ENCODE data around the gene IL4. TPM values are rescaled to one million over a fixed set of nuclear protein-coding genes. Genes with fewer than 3 reads are reported as not detected.

Gene IL4
- total RNA-seq, 1 donor from 2014 or later, result not detected

DNA sequence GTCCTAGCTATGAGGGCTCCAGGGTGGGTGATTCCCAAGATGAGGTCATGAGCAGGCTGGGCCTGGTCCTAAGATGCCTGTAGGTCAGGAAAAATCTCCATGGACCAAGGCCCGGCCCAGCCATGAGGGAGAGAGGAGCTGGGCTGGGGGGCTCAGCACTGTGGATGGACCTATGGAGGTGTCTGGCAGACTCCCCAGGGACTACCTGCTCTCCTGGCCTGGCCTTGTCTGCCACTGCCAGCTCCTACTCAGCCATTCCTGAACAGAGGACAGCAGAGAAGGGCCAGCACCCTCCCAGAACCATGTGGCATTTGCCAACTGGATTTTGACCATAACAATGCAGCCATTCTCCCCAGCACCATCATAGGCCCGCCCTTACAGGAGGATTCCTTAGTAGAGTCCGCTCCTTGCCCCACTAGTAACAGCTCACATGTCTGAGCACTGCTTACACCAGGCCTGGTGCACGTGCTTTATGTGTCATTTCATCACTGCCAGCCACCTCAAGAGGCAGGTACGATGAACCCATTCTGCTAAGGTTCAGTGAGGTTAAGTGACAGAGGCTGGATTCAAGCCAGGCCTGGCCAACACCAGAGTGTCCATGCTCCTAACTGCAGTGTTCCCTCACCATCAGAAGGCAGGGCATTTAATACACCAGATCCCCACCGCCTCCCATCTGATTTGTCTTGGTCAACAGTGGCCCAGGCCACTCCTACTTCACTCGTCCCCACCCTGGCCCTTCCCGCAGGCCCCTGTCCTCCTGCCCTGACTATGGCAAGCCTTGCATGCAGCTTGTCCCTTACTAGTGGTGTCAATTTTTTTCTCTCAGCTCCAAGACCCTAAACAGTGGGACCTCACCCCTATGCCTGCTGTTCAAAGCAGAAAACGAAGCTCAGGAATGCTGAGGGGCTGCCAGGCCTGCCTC is 15.1 kb upstream of the IL4 start:
- DNase-seq, result no peak

- DNase-seq, result no peak
Measured at GRCh38 chr5:132659598-132660493, 13.9 kb upstream of the IL4 start.

DNA sequence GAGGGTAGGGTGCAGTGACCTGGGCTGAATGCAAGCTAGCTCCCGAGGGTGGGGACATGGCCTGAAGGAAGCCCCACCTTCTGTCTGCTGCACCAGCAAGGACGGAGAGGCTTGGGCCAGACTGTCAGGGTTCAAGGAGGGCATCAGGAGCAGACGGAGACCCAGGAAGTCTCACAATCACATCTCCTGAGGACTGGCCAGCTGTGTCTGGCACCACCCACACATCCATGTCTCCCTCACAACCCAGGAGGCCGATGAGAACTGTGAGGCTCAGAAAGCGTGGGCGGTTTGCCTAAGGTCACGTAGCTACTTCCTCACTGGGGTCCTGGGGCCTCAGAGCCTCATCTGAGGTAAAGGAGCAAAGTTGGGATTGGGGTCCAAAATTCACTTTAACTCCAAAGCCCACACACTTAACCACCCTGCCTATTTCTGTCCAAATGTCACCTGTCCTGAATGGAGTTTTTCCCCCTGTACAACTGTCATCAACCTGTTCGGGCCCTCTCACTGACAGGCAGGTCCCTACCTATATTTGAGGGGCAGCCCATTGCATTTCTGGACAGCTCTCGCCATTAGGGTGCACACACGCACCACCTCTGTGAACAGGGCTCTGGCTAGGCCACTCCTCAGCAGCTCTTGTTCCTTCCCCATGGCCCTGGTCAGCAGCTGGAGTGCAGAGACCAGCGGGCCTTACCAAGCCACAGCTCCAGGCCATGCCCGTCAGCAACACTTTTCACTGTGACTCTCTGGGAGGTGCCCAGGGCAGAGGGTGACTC is 12.4 kb upstream of the IL4 start:
- DNase-seq, result no peak

GRCh38 chr5:132662004-132662401 is 11.8 kb upstream of the IL4 start:
- DNase-seq, result no peak

DNA sequence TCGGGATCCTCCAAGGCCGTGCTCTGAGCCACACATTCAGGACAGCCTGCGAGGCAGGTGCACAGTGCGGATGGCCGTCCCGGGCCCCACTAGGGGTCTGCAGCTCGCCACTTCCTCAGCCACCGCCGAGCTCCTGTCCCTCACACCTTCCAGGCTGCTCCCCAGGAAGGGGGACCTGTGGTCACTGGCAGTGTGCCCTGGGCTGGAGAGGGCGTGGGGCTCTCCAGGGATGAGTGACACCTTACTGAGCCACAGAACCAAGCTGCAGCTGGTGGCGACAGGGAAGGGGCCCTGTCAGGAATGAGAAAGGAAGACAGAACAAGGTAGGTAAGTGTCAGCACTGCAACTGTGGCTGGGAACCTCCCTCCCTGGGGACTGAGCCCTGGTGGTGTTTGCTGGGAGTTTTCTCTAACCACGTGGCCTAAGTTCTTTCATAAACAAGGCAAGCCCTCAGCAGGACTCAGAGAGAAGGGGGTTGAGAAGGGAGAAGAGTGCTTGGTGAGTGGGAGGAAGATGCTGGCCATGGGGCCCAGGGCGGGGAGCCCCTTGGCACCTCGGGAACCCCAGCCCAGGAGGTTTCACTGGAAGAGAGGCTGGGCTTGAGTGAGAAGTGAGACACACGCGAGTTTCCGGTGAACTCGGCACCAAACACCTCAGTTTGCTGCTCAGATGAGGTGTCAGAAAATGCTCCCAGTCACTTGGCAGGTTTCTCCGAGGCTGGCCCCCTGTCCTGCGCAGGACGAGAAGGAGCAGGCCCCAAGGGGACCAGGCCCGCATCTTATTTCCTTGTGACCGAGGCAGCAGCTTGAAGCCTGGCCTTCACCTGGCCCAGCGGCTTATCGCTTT is 10.6 kb upstream of the IL4 start:
- DNase-seq, result no peak

GRCh38 chr5:132663771-132664695 is 9.8 kb upstream of the IL4 start:
- no peak for DNase-seq

DNA sequence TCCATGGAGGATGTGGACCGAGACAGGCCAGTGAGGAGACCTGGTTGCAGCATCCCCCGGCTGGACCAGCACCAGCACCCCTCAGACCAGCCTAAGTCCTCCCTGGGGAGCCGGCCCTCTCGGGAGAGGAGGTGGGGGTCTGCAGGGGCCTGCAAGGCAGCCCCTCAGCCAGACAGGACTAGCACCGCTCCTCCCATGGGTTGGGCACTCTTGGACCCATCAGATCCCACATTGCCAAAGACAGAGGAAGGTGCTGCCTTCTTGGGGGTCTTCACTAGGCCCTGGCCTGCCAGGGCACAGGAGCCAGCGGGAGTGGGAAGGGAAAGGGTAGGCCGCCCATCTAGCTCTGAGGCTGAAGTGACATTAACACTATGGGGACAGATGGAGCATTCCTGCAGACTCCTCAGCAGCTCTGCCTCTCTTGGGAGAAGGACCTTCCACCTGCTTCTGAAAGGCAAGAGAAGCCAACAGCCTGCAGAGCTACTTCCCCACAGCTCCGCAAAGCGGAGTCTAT is 9.0 kb upstream of the IL4 start:
- DNase-seq, result no peak

GRCh38 chr5:132665574-132666080 is 8.2 kb upstream of the IL4 start:
- no peak for DNase-seq

DNA sequence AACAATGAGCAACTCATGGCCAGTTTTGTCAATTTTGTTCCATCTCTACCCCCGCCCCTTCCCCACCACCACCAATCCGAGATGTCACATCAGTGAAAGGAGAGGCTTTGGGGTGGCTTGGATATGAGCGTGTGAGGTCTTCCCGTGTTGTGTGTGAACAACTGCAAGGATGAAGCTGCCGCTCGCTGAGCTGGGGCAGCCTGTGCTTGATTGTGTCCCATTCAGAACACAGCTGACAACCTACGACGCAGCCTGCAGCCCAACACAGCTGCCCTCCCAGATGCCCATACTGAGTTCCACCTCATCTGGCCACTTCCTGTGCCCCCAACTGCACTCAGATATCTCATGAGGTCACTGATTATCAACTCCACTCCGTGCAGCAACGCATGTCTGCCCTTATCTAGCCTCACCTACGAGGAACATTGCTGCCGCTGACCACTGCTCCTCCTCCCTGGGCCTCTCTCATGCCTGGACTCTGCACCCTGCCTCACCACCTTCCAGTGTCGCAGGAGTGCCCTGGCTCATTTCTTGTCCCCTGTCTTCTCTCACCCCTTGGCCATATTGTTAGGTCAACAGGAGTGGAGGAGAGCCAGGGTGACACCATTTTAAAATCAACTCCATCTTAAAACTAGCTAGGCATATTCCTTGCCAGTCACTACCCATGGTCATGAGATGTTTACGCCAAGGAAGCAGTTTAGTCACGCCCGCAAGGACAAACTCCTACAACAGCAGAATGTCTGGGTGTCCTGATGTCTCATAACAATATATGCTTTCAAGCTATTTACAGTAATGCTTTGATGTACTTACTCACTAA is 7.3 kb upstream of the IL4 start:
- DNase-seq, result no peak

- no peak for DNase-seq
Measured at GRCh38 chr5:132667309-132667708, 6.5 kb upstream of the IL4 start.

GRCh38 chr5:132667761-132668705 is 5.8 kb upstream of the IL4 start:
- no peak for DNase-seq

GRCh38 chr5:132668706-132669454 is 4.9 kb upstream of the IL4 start:
- no peak for DNase-seq

DNA sequence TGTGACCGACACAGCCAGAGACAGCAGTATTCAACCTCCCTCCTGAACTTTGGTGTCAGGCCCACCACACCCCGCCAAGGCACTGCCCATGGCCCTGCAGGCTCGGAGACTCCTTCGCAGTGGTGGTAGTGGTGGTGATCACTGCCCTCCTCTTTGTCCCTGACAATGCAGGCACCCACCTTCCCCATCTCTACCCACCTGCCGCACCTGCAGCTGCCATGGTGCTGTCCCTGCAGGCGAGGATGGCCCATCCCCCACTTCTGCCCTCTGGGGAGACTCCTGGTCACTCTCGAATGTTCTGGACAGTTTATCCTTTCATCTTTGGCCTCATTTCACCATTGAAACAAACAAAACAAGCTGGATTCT is 4.4 kb upstream of the IL4 start:
- no peak for DNase-seq

GRCh38 chr5:132669966-132670882 is 3.6 kb upstream of the IL4 start:
- DNase-seq, result no peak

- no peak for DNase-seq
Measured at GRCh38 chr5:132671000-132671399, 2.8 kb upstream of the IL4 start.

GRCh38 chr5:132673488-132673887 is 301 bp upstream of the IL4 start:
- DNase-seq, result no peak

Data from occipital lobe (tissue), 2 donors.